OCI-LY3 (cell line): ENCODE data around the gene ZNF407.

ENCODE experiments used
- H2AFZ ChIP-seq: fragments of 200-600, 300-600 bp; shearing (Covaris generic); 2 replicates; pipeline ENCODE4 v1.6.0; 2014; ENCODE audit warnings: antibody characterized with exemption, low read depth, low read length
- H3K27ac ChIP-seq: fragments of 200-600, 300-600 bp; sonication (generic); 2 replicates; pipeline ENCODE4 v1.5.1; 2014; ENCODE audit warnings: mild to moderate bottlenecking, low read length, moderate library complexity, mixed read lengths
- H3K27me3 ChIP-seq: fragments of 200-600, 300-600 bp; sonication (generic); 2 replicates; pipeline ENCODE4 v1.6.1; 2014; ENCODE audit warnings: low read depth, low read length, mixed read lengths
- H3K36me3 ChIP-seq: fragments of 200-600, 300-600 bp; sonication (generic); replicated peaks from 2 replicates; pipeline ENCODE3; 2014; ENCODE audit warnings: low read depth, low read length, mixed read lengths
- H3K4me1 ChIP-seq: fragments of 300-600, 200-600 bp; sonication (generic); 2 replicates; pipeline ENCODE4 v1.6.1; 2014; ENCODE audit warnings: low read length, mixed read lengths
- H3K4me2 ChIP-seq: fragments of 200-600, 300-600 bp; sonication (generic); 2 replicates; pipeline ENCODE4 v1.6.1; 2014; ENCODE audit warnings: low read length, mixed read lengths
- H3K4me3 ChIP-seq: fragments of 300-600, 200-600 bp; sonication (generic); 2 replicates; pipeline ENCODE4 v1.5.1; 2014; ENCODE audit warnings: antibody characterized with exemption, mild to moderate bottlenecking, low read length, moderate library complexity
- H3K79me2 ChIP-seq: fragments of 300-600, 200-600 bp; shearing (Covaris generic); 2 replicates; pipeline ENCODE4 v1.6.1; 2014; ENCODE audit warnings: mild to moderate bottlenecking, low read length, mixed read lengths
- H3K9ac ChIP-seq: fragments of 300-600, 200-600 bp; shearing (Covaris generic); 2 replicates; pipeline ENCODE4 v1.6.0; 2014; ENCODE audit warnings: mild to moderate bottlenecking, low read length, moderate library complexity
- H3K9me3 ChIP-seq: fragments of 200-600, 300-600 bp; shearing (Covaris generic); 2 replicates; pipeline ENCODE4 v1.6.1; 2014; ENCODE audit warnings: low read length, mixed read lengths; ENCODE audit not compliant: insufficient read depth
- H4K20me1 ChIP-seq: fragments of 200-600, 300-600 bp; sonication (generic); 2 replicates; pipeline ENCODE4 v1.6.1; 2016; ENCODE audit warnings: low read length, mixed read lengths; ENCODE audit not compliant: insufficient read depth
- EZH2phosphoT487 ChIP-seq: fragments of 200-600 bp; shearing (Covaris generic); IDR thresholded peaks from 2 replicates; pipeline ENCODE4 v1.6.1; 2018; ENCODE audit warnings: antibody characterized with exemption, mixed run types, low read depth
- TF ChIP-seq, protein P1 (sequence below): fragments of 200-600, 300-600 bp; sonication (generic); IDR thresholded peaks from 2 replicates; pipeline ENCODE4 v1.5.1; 2014; ENCODE audit warnings: antibody characterized with exemption, low read length, low read depth

ZNF407 gene

GRCh38 chr18:74644713-74645112 is 47.0 kb downstream of the ZNF407 start:
- Histone ChIP-seq H3K27me3 (no peaks in the 10 kb centered on the region), H3K9ac (no peak overlapping the region), H3K4me2 (no peak overlapping the region), H2AFZ (no peak overlapping the region), H4K20me1 (no peaks in the 10 kb centered on the region), H3K4me1 (no peaks in the 10 kb centered on the region), H3K4me3 (no peak overlapping the region), H3K9me3 (no peaks in the 10 kb centered on the region), H3K27ac (no peak overlapping the region), H3K36me3 (no peaks in the 10 kb centered on the region), H3K79me2 (no peaks in the 10 kb centered on the region)
- TF ChIP-seq EZH2phosphoT487: no peak

- H3K27me3 ChIP-seq: no peaks in the 10 kb centered on the region
- H3K27ac ChIP-seq: no peak overlapping the region
- no peaks in the 10 kb centered on the region for H3K36me3 ChIP-seq
- no peak overlapping the region for H3K4me2 ChIP-seq
- H3K79me2 ChIP-seq: no peaks in the 10 kb centered on the region
- no peaks in the 10 kb centered on the region for H4K20me1 ChIP-seq
- no peaks in the 10 kb centered on the region for H3K4me1 ChIP-seq
- H3K9me3 ChIP-seq: no peaks in the 10 kb centered on the region
- H3K4me3 ChIP-seq: no peak overlapping the region
- TF ChIP-seq EZH2phosphoT487: no peak
- TF ChIP-seq, protein P1, sequence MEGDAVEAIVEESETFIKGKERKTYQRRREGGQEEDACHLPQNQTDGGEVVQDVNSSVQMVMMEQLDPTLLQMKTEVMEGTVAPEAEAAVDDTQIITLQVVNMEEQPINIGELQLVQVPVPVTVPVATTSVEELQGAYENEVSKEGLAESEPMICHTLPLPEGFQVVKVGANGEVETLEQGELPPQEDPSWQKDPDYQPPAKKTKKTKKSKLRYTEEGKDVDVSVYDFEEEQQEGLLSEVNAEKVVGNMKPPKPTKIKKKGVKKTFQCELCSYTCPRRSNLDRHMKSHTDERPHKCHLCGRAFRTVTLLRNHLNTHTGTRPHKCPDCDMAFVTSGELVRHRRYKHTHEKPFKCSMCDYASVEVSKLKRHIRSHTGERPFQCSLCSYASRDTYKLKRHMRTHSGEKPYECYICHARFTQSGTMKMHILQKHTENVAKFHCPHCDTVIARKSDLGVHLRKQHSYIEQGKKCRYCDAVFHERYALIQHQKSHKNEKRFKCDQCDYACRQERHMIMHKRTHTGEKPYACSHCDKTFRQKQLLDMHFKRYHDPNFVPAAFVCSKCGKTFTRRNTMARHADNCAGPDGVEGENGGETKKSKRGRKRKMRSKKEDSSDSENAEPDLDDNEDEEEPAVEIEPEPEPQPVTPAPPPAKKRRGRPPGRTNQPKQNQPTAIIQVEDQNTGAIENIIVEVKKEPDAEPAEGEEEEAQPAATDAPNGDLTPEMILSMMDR: no peak
- no peak overlapping the region for H2AFZ ChIP-seq
- no peak overlapping the region for H3K9ac ChIP-seq
These were observed 48.0 kb downstream of the ZNF407 start for GRCh38 chr18:74645679-74646078.

GRCh38 chr18:74651327-74652128 is 53.9 kb downstream of the ZNF407 start:
- peaks cover 6% of the 10 kb centered on the region for H3K4me1 ChIP-seq
- no peak overlapping the region for H2AFZ ChIP-seq
- no peaks in the 10 kb centered on the region for H3K27me3 ChIP-seq
- H3K4me3 ChIP-seq: no peak overlapping the region
- H3K9me3 ChIP-seq: no peaks in the 10 kb centered on the region
- H3K4me2 ChIP-seq: no peak overlapping the region
- no peaks in the 10 kb centered on the region for H4K20me1 ChIP-seq
- no peaks in the 10 kb centered on the region for H3K79me2 ChIP-seq
- H3K36me3 ChIP-seq: no peaks in the 10 kb centered on the region
- no peak for TF ChIP-seq EZH2phosphoT487
- TF ChIP-seq, protein P1: no peak
- H3K9ac ChIP-seq: no peak overlapping the region
- H3K27ac ChIP-seq: no peak overlapping the region

- Histone ChIP-seq H3K79me2 (no peaks in the 10 kb centered on the region), H4K20me1 (no peaks in the 10 kb centered on the region), H3K4me2 (peak overlapping the region; percentile 67), H3K4me1 (peaks cover 6% of the 10 kb centered on the region), H3K4me3 (peak overlapping the region; percentile 53), H2AFZ (peak overlapping the region; percentile 14; the same call in 1 of the 2 replicates), H3K36me3 (no peaks in the 10 kb centered on the region), H3K27ac (no peak overlapping the region), H3K27me3 (no peaks in the 10 kb centered on the region), H3K9me3 (no peaks in the 10 kb centered on the region), H3K9ac (0 out of 2 replicates have a peak overlapping the region, but pooled peaks have one; percentile 8)
- TF ChIP-seq EZH2phosphoT487: no peak
- TF ChIP-seq, protein P1: peak; percentile 98
These were observed 54.8 kb downstream of the ZNF407 start for GRCh38 chr18:74652392-74652988.
